Stomach (tissue), 4 donors: Measurements from ENCODE around the gene ANKRD53.

Experiments used
- CTCF ChIP-seq, 7 experiments: fragments of 450-650 bp in 4 of 7; fragments of 200-600 bp in 3 of 7; sonication (generic) in 3 of 7; IDR thresholded peaks; one replicate each; pipeline ENCODE4 v1.5.1; 2016 to 2019; ENCODE audit warnings: antibody characterized with exemption in 7 of 7, control low read depth in 2 of 7, mild to moderate bottlenecking in 1 of 7
- EP300 ChIP-seq: sonication (generic); formaldehyde crosslinking; IDR thresholded peaks from one replicate; pipeline ENCODE4 v1.6.1; 2017; ENCODE audit warnings: antibody characterized with exemption

- TF ChIP-seq EP300 (no peak), CTCF (IDR thresholded peaks at IDR 0.05) (peak in 5 of 7 experiments; percentile 31 to 78 (median 65))
Measured at GRCh38 chr2:70946832-70947442, 31.5 kb upstream of the ANKRD53 start.
